NCI-H446 treated with DMSO at 0.1 percent for 48 hours (cell line): ENCODE results near the gene RABGAP1L.
"Not testable (repeated sequence)": the region's sequence is repeated elsewhere in the genome, so short reads cannot be mapped to it uniquely, and the experiment has no call there.

ENCODE experiments used
- DNase-seq: peaks from one replicate; lab custom pipeline; 2025; lab: John Stamatoyannopoulos, UW

RABGAP1L gene

DNA sequence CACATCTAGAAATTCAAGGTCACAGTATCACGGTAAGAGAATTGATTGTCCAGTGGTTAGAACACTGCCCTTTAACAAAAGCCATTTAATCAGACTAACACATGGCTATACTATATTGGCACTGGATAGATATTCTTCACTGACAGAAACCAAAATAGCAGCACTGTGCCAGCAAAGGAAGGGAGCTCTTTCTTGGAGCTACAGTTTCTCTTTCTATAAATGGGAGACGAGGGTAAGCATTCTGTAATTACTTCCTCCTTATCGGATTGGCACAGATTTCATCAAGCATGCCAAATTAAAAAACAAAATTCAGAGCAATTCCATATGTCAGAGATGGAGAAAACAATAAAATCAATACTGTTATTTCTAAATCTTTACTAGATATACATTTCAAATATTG is 724.7 kb downstream of the RABGAP1L start:
- peak; percentile 16 for DNase-seq

DNA sequence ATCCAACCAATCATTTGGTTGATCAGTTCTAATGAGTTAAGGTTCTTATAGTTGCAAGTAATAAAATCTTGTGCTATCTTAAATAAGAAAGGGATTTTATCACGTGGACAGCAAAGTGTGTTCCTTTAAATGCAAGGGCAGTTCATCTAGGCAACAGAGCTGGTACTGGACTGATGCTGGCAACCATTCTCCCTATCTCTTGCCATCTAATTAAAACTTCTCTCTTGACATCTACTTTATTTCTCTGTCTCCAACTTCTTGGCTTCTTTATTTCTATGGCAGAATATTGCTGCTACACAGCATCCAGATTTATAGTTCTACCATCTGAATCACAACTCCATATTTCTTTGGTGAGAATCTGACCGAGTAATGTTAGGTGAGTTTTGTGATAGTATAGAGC is 725.2 kb downstream of the RABGAP1L start:
- no peak for DNase-seq

DNA sequence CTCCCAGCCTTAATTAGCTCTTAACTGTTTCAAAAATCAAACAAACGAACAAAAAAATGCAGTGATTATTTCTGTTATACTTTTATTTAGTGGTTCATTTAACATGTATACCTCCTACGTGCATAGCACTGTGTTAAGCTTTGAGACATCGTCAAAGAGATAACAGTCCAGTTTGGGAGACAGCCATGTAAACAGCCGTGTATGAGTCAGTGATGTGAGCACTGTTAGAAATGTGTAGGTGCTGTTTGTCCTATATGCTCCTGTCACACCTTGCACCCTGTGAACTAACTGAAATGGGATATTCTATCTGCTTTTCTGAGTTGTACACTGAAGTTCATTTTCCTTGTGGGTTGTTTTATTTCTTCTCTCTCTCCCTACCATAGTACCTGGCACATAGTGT is 730.7 kb downstream of the RABGAP1L start:
- no peak for DNase-seq

GRCh38 chr1:174892016-174892415 is 732.7 kb downstream of the RABGAP1L start:
- no peak for DNase-seq

DNA sequence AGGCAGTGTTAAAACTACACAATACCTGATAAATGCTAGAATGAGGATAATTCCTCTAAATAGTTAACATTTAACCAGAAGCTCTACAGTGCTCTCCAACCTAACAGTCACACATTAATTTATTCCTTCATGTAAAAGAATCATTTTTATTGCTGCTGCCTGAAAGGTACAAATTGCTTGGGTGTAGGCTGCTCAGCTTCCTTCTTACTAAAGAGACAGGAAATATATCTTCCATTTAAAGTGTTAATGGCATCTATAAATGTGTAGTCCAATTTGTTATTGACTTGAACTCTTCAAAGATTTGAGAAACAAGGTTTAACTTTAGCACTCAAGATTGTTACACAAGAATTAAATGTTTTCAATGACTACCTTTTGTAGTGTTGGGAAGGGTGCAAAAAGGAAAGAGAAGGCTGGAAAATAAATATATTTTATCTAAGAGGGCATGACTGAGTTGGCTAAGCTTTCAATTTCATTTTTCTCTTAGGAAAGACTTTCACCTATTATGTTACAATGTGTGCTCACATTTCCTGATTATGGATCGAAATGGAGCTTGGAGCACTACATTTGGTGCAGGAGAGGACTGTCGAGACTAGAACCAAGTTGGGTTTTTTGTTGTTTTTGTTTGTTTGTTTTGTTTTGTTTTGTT is 734.9 kb downstream of the RABGAP1L start:
- DNase-seq = no peak

- not testable (repeated sequence) for DNase-seq
Observed at GRCh38 chr1:174895610-174896009, 736.3 kb downstream of the RABGAP1L start.

- no peak for DNase-seq
Observed at GRCh38 chr1:174898102-174898797, 738.9 kb downstream of the RABGAP1L start.

GRCh38 chr1:174900317-174900716 is 741.0 kb downstream of the RABGAP1L start:
- DNase-seq = no peak

GRCh38 chr1:174902531-174903099 is 743.3 kb downstream of the RABGAP1L start:
- DNase-seq = no peak

- no peak for DNase-seq
Observed at GRCh38 chr1:174911606-174912005, 752.3 kb downstream of the RABGAP1L start.

DNA sequence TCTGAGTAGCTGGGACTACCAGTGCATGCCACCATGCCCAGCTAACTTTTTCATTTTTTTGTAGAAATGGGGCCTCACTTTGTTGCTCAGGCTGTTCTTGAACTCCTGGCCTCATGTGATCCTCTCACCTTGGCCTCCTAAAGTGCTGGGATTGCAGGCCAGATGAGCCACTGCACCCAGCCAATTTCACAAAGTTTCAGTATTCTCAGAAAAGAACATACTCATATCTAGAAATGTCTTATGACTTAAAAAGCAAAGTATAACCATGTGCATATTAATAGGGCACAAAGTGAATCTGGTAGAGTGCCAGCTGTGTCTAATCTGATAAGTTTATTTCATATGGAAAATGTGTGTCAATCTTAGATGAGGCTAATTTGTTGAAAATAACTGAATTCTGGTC is 752.9 kb downstream of the RABGAP1L start:
- DNase-seq = no peak

GRCh38 chr1:174913225-174913903 is 754.0 kb downstream of the RABGAP1L start:
- no peak for DNase-seq

DNA sequence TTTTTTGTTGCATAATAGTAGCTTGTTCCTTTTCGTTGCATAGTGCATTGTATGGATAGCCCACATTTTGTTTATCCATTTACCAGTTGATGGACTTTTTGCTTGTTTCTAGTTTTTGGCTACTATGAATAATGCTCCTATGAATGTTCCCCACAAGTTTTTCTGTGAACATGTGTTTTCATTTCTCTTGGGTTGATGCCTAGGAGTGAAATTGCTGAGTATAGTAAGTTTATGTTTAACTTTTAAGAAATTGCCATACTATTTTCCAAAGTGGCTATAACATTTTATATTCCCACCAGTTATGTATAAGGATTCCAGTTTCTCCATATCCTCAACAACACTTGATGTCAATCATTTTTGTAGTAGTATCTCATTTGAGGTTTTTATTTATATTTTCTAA is 755.7 kb downstream of the RABGAP1L start:
- DNase-seq = no peak

DNA sequence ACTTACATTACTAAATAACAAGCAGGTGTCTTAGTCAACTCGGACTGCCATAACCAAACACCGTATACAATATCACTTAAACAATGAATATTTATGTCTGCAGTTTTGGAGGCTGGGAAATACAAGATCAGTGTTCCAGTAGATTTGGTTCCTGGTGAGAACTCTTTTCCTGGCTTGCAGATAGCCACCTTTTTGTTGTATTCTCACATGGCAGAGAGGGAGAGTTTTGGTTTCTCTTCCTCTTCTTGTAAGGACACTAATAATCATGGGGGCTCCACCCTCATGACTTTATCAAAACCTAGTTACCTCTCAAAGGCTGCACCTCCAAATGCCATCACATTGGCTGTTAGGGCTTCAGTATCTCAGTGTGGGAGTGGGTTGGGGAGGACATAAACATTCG is 757.5 kb downstream of the RABGAP1L start:
- no peak for DNase-seq

DNA sequence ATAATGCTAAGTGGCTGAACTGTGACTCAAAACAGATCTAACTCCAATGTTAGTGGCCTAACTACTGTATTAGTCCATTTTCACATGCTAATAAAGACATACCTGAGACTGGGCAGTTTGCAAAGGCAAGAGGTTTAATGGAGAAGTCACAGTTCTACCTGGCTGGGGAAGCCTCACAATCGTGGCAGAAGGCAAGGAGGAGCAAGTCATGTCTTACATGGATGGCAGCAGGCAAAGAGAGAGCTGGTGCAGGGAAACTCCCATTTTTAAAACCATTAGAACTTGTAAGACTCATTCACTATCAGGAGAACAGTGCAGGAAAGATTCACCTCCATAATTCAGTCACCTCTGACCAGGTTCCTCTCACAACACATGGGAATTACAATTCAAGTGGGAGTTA is 760.8 kb downstream of the RABGAP1L start:
- no peak for DNase-seq

DNA sequence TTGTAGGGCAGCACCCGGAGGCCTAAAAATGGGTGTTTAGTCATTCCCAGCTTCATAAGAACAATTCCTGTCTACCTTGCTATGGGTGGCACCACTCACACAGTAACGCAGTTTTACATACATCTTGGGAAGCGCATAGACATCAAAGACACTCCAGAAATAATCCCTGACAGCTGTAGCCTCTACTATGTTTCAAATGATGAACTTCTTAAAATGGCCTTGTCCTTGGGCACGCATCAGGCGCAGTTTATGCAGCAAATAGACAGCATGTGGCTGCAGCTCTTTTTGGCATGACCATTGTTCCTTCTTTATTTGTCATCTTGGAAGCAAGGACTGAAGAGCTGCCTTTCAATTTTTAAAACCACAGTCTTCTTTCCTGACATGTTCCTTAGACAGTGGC is 762.8 kb downstream of the RABGAP1L start:
- no peak for DNase-seq

GRCh38 chr1:174923820-174924219 is 764.5 kb downstream of the RABGAP1L start:
- no peak for DNase-seq

DNA sequence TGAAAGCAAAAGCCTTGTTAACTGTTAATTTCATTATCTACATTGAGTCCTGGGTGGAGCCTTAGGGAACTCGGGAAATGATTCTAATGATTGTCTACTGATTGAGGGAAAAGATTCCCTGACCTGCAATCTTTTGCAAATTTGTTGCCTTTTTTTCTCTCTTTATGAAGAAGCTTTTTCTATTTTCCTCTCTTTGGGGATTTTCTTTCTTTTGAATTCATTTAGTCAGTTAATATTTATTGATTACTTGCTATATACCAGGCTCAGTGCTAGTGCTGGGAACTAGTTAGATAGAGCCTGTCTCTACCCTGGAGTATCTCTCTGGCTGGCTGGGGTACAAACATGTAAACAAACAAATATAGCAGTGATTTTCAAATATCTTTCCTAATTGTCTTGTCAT is 769.2 kb downstream of the RABGAP1L start:
- DNase-seq = no peak

DNA sequence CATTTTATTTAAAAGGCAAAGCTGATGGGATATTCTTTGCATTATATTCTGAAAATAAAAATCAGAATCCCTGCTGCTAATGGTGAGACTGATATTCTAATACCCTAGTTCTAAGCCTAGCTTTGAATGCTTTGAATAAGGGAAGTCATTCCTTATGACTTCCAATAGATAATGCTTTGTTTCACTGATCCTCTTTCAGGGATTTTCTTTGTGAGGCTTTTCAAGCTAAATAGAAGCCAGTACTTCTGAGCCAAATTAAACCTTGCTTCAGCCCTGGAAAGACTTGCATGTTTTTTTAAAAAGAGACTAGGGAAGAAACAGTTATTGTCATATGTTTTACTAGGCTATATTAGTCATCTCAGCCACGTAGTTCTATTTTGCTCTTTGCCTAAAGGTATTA is 771.9 kb downstream of the RABGAP1L start:
- no peak for DNase-seq

DNA sequence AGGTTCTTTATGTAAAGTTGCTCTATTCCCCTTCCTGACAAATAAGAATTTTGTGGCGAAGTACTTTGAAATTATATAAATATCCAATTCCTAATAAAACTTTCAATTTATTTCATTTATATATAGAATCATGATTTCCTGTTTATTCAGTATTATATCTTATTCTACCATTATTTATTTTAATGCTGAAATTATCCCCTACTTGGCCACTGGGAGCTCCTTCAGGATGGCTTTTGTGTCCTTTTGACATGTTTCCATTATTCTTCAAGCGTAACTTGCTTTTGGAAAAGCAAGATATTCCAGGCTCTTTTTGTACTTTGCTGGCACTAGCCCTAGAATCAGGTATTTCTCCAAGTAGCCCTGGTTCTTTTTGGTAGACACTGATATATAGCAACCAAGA is 773.3 kb downstream of the RABGAP1L start:
- no peak for DNase-seq

- no peak for DNase-seq
Observed at GRCh38 chr1:174935961-174936727, 776.8 kb downstream of the RABGAP1L start.

DNA sequence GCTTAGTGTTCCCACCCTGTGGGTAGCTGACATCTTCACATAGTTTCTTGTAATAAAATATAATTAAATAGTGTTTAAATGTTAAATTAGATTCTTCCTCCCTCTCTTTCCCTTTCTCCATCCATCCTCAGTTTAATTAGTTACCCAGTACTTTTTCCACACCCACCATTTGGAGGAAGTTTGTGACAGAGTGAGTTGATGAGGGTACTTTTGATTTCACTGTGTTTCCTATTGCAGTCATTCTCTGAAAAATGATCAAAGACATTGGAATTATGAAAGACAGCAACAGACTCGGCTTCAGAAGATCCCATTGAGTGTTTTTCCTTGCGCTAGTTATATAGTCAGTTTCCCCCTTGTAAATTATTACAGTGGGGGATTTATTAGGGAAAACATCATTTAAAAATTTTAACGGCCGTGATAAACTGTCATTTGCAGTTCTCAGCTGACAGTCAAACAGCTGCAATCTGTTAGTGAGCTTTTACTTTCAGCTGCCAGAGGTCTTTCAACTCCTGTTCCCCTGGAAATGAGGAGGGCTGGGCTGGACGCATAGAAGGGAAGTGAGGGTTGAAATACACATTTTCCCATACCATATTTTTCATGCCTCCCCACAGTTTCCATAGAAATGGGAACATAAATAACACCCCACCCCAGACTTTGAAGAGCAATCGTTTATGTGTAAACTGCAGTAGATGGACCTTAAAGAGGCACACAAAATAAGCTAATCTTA is 779.1 kb downstream of the RABGAP1L start:
- DNase-seq = no peak
